OCI-LY1 (cell line): Measurements from ENCODE around the gene SUCO.

Source experiments
- H2AFZ ChIP-seq: fragments of 200-600 bp; sonication (generic), shearing (Covaris generic); 2 replicates; pipeline ENCODE4 v1.6.0; 2014; ENCODE audit warnings: antibody characterized with exemption, mild to moderate bottlenecking, low read length
- H3F3A ChIP-seq: fragments of 200-600 bp; sonication (generic), shearing (Covaris generic); 2 replicates; pipeline ENCODE4 v1.6.0; 2014; ENCODE audit warnings: mild to moderate bottlenecking, antibody characterized with exemption, low read length, moderate library complexity; ENCODE audit not compliant: insufficient read depth
- H3K27ac ChIP-seq: fragments of 200-600 bp; sonication (generic); 2 replicates; pipeline ENCODE4 v1.5.1; 2014; ENCODE audit warnings: low read length, mixed run types, mild to moderate bottlenecking, low read depth; ENCODE audit not compliant: poor library complexity, severe bottlenecking
- H3K27me3 ChIP-seq: fragments of 200-600 bp; sonication (generic); 2 replicates; pipeline ENCODE4 v1.6.0; 2014; ENCODE audit warnings: antibody characterized with exemption, mild to moderate bottlenecking, low read length, moderate library complexity; ENCODE audit not compliant: insufficient read depth
- H3K36me3 ChIP-seq: fragments of 200-600 bp; sonication (generic); 2 replicates; pipeline ENCODE4 v1.6.1; 2014; ENCODE audit warnings: mild to moderate bottlenecking, antibody characterized with exemption, low read length, moderate library complexity, mixed read lengths; ENCODE audit not compliant: insufficient read depth
- H3K4me1 ChIP-seq: fragments of 200-600 bp; sonication (generic); 2 replicates; pipeline ENCODE4 v1.5.1; 2014; ENCODE audit warnings: mild to moderate bottlenecking, low read length, moderate library complexity; ENCODE audit not compliant: insufficient read depth, severe bottlenecking
- H3K4me2 ChIP-seq: fragments of 200-600 bp; sonication (generic), shearing (Covaris generic); 2 replicates; pipeline ENCODE4 v1.6.1; 2014; ENCODE audit warnings: low read length
- H3K4me3 ChIP-seq: fragments of 200-600 bp; sonication (generic); 2 replicates; pipeline ENCODE4 v1.5.1; 2014; ENCODE audit warnings: low read length, low read depth, mild to moderate bottlenecking, mixed read lengths; ENCODE audit not compliant: poor library complexity, severe bottlenecking
- H3K79me2 ChIP-seq: fragments of 200-600 bp; shearing (Covaris generic); 2 replicates; pipeline ENCODE4 v1.6.1; 2016; ENCODE audit warnings: mixed run types, low read length, mixed read lengths; ENCODE audit not compliant: insufficient read depth
- H3K9ac ChIP-seq: fragments of 200-600 bp; sonication (generic), shearing (Covaris generic); 2 replicates; pipeline ENCODE4 v1.6.1; 2014; ENCODE audit warnings: mild to moderate bottlenecking, low read length, mixed read lengths
- H3K9me2 ChIP-seq: fragments of 200-600 bp; sonication (generic), shearing (Covaris generic); 2 replicates; pipeline ENCODE4 v1.6.1; 2014; ENCODE audit warnings: low read depth, mild to moderate bottlenecking, low read length, mixed read lengths
- H3K9me3 ChIP-seq: fragments of 200-600 bp; shearing (Covaris generic); 2 replicates; pipeline ENCODE4 v1.6.1; 2014; ENCODE audit warnings: low read length, mixed read lengths
- H4K20me1 ChIP-seq: fragments of 200-600 bp; sonication (generic), shearing (Covaris generic); 2 replicates; pipeline ENCODE4 v1.6.0; 2016; ENCODE audit warnings: mild to moderate bottlenecking, low read length; ENCODE audit not compliant: insufficient read depth
- CTCF ChIP-seq: fragments of 200-600 bp; sonication (generic), shearing (Covaris generic); IDR thresholded peaks from 2 replicates; pipeline ENCODE4 v1.5.1; 2017; ENCODE audit warnings: mild to moderate bottlenecking, antibody characterized with exemption, low read length, moderate library complexity, mixed read lengths
- EZH2 ChIP-seq: fragments of 200-600 bp; sonication (generic), shearing (Covaris generic); IDR thresholded peaks from 2 replicates; pipeline ENCODE4 v1.8.0; 2017; ENCODE audit warnings: borderline replicate concordance, mixed run types, mild to moderate bottlenecking, antibody characterized with exemption, low read length, moderate library complexity, mixed read lengths

The SUCO gene

GRCh38 chr1:172498857-172499256, 34.1 kb upstream of the SUCO start:
- no peak overlapping the region for H2AFZ ChIP-seq

DNA sequence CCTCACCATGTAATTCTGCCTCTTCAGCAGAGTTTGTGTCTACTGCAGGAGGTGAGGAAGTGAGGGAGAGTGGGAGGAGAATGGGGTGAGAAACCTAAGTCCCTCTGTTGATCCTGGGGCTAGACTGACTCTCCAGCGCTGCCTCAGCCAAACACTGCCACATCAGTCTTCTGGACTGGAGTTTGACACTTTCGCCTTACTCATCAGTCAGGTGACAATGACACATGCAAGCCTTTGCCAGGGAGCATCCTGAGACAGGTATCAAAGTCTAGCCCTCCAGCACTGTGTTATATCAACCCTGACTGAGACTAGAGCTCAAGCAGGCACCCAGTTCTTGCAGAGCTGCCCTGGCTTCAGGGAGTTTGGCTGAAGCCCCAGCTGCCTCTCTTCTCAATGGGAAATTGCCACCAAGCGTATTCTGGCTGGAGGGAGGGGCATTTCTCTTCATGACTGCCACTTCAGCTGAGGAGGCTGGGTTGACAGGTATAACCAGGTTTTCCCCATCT, 33.3 kb upstream of the SUCO start:
- Histone ChIP-seq H4K20me1 (no peaks in the 10 kb centered on the region), H3K9me2 (no peaks in the 10 kb centered on the region), H3K4me2 (no peak overlapping the region), H3K27me3 (no peaks in the 10 kb centered on the region), H3K36me3 (no peaks in the 10 kb centered on the region), H3K4me1 (no peaks in the 10 kb centered on the region), H3K9me3 (no peaks in the 10 kb centered on the region), H3K27ac (no peak overlapping the region), H3F3A (no peaks in the 10 kb centered on the region), H3K79me2 (no peaks in the 10 kb centered on the region), H3K4me3 (no peak overlapping the region), H3K9ac (no peak overlapping the region), H2AFZ (no peak overlapping the region)
- TF ChIP-seq CTCF (no peak), EZH2 (no peak)

More at GRCh38 chr1:172498857-172499256, 34.1 kb upstream of the SUCO start:
- Histone ChIP-seq H3K27ac (no peak overlapping the region), H3K27me3 (no peaks in the 10 kb centered on the region), H3K9me3 (no peaks in the 10 kb centered on the region), H4K20me1 (no peaks in the 10 kb centered on the region), H3K4me1 (no peaks in the 10 kb centered on the region), H3K4me3 (no peak overlapping the region), H3K79me2 (no peaks in the 10 kb centered on the region), H3K36me3 (no peaks in the 10 kb centered on the region), H3K9me2 (no peaks in the 10 kb centered on the region), H3K4me2 (no peak overlapping the region), H3F3A (no peaks in the 10 kb centered on the region), H3K9ac (no peak overlapping the region)
- TF ChIP-seq CTCF (no peak), EZH2 (no peak)

- Histone ChIP-seq H3K9me3 (no peaks in the 10 kb centered on the region), H3K4me2 (no peak overlapping the region), H3K27ac (no peak overlapping the region), H3K27me3 (no peaks in the 10 kb centered on the region), H3K9me2 (no peaks in the 10 kb centered on the region), H3K4me3 (no peak overlapping the region), H4K20me1 (no peaks in the 10 kb centered on the region), H3K4me1 (no peaks in the 10 kb centered on the region), H2AFZ (no peak overlapping the region), H3K36me3 (no peaks in the 10 kb centered on the region), H3K79me2 (no peaks in the 10 kb centered on the region), H3K9ac (no peak overlapping the region), H3F3A (no peaks in the 10 kb centered on the region)
- TF ChIP-seq EZH2 (no peak), CTCF (no peak)
Observed at GRCh38 chr1:172500207-172500606, 32.7 kb upstream of the SUCO start.
